HG03280 (cell line): ENCODE results near the gene TBC1D1.
A peak's percentile ranks its signal among the peaks of the same experiment; 100 is the strongest.

ENCODE experiments used
- ATAC-seq: cut with Tn5 transposase; IDR thresholded peaks from one replicate; pipeline ENCODE4 v1.9.1; 2021; ENCODE audit warnings: mild to moderate bottlenecking, moderate library complexity; ENCODE audit not compliant: unreplicated experiment

Gene TBC1D1

GRCh38 chr4:38114386-38115150 is 223.7 kb downstream of the TBC1D1 start:
- no peak for ATAC-seq

GRCh38 chr4:38115601-38116000 is 224.7 kb downstream of the TBC1D1 start:
- ATAC-seq = no peak

- ATAC-seq = no peak
Observed at GRCh38 chr4:38117591-38117990, 226.7 kb downstream of the TBC1D1 start.

GRCh38 chr4:38119668-38120385 is 228.9 kb downstream of the TBC1D1 start:
- ATAC-seq = no peak

- ATAC-seq = no peak
Observed at GRCh38 chr4:38120772-38121171, 229.9 kb downstream of the TBC1D1 start.

- no peak for ATAC-seq
Observed at GRCh38 chr4:38122060-38122459, 231.2 kb downstream of the TBC1D1 start.

GRCh38 chr4:38123555-38123954 is 232.7 kb downstream of the TBC1D1 start:
- no peak for ATAC-seq

- no peak for ATAC-seq
Observed at GRCh38 chr4:38124961-38125360, 234.1 kb downstream of the TBC1D1 start.

- ATAC-seq = no peak
Observed at GRCh38 chr4:38125816-38126215, 234.9 kb downstream of the TBC1D1 start.

- ATAC-seq = peak; percentile 38
Observed at GRCh38 chr4:38128478-38129459, 237.9 kb downstream of the TBC1D1 start.

GRCh38 chr4:38129460-38130227 is 238.8 kb downstream of the TBC1D1 start:
- no peak for ATAC-seq

GRCh38 chr4:38130884-38131283 is 240.0 kb downstream of the TBC1D1 start:
- no peak for ATAC-seq

- ATAC-seq = peak; percentile 26
Observed at GRCh38 chr4:38131371-38132091, 240.6 kb downstream of the TBC1D1 start.

- peak; percentile 65 for ATAC-seq
Observed at GRCh38 chr4:38132107-38132673, 241.3 kb downstream of the TBC1D1 start.

GRCh38 chr4:38132843-38133662 is 242.2 kb downstream of the TBC1D1 start:
- no peak for ATAC-seq

- ATAC-seq = no peak
Observed at GRCh38 chr4:38133711-38134480, 243.0 kb downstream of the TBC1D1 start.

GRCh38 chr4:38135201-38135600 is 244.3 kb downstream of the TBC1D1 start:
- no peak for ATAC-seq

- no peak for ATAC-seq
Observed at GRCh38 chr4:38136604-38137003, 245.7 kb downstream of the TBC1D1 start.
